Spleen (tissue), 11 donors: Measurements from ENCODE around the gene CARMIL3. TPM values are rescaled to one million over a fixed set of nuclear protein-coding genes. Genes with fewer than 3 reads are reported as not detected.

Source experiments
- DNase-seq: peaks from one replicate; pipeline ENCODE4 v3.0.0-alpha.2; 2020
- H3K27ac ChIP-seq, 8 donors: fragments of 200-600 bp; sonication (generic) in 7 of 8; 1 replicate in 4 of 8; 2 replicates in 4 of 8; pipeline versions ENCODE4 v1.5.0 to v1.8.0; 2016 to 2021; ENCODE audit warnings: inconsistent platforms in 4 of 8, mild to moderate bottlenecking in 4 of 8, moderate library complexity in 1 of 8
- H3K27me3 ChIP-seq, 7 donors: fragments of 200-600 bp; sonication (generic) in 6 of 7; replicated peaks in 1 of 7; 1 replicate in 4 of 7; 2 replicates in 3 of 7; pipeline versions ENCODE4 v1.5.0 to v1.8.0; 2016 to 2021; ENCODE audit warnings: inconsistent platforms in 3 of 7, mild to moderate bottlenecking in 1 of 7
- H3K36me3 ChIP-seq, 6 donors: fragments of 200-600 bp; sonication (generic) in 5 of 6; 1 replicate in 4 of 6; 2 replicates in 2 of 6; pipeline versions ENCODE4 v1.5.0 to v1.8.0; 2016 to 2021; ENCODE audit warnings: inconsistent platforms in 2 of 6
- H3K4me1 ChIP-seq, 6 donors: fragments of 200-600 bp; sonication (generic) in 5 of 6; 1 replicate in 3 of 6; 2 replicates in 3 of 6; pipeline versions ENCODE4 v1.5.0 to v1.8.0; 2016 to 2021; ENCODE audit warnings: inconsistent platforms in 3 of 6
- H3K4me3 ChIP-seq, 8 donors: fragments of 200-600 bp; sonication (generic) in 7 of 8; 1 replicate in 4 of 8; 2 replicates in 4 of 8; pipeline versions ENCODE4 v1.5.0 to v1.8.0; 2016 to 2021; ENCODE audit warnings: inconsistent platforms in 4 of 8, mild to moderate bottlenecking in 4 of 8, moderate library complexity in 2 of 8
- H3K9me3 ChIP-seq, 8 donors: fragments of 200-600 bp; sonication (generic) in 7 of 8; 1 replicate in 4 of 8; 2 replicates in 4 of 8; pipeline versions ENCODE4 v1.5.0 to v1.8.0; 2016 to 2021; ENCODE audit warnings: inconsistent platforms in 4 of 8
- POLR2A ChIP-seq, 3 donors: fragments of 450-650 bp; IDR thresholded peaks; one replicate each; pipeline ENCODE4 v1.5.1; 2017; ENCODE audit warnings: antibody characterized with exemption in 3 of 3, mild to moderate bottlenecking in 1 of 3
- POLR2AphosphoS5 ChIP-seq, 3 donors: sonication (generic); formaldehyde crosslinking; IDR thresholded peaks; one replicate each; pipeline ENCODE4 v1.5.1; 2017; ENCODE audit warnings: antibody characterized with exemption in 3 of 3
- WGBS, 5 donors: extraction: QIAGEN DNeasy Blood & Tissue Kit in 3 of 5; methylation state at CpG; one replicate each; pipeline versions ENCODE4 v1.1.5 to v1.1.7; 2013 to 2018; 5-methylcytosine and 5-hydroxymethylcytosine counted together
- intact Hi-C: fragments of 100-400 bp; cut with DNase I; formaldehyde crosslinking; loops from one replicate; pipeline ENCODE4 v1.15.0; 2023; ENCODE audit warnings: low total_unique reads
- polyA plus RNA-seq, 3 donors: library from polyadenylated mRNA; stranded (reverse); fragments of 200-250 nt; gene quantifications; one replicate each; pipeline ENCODE4 v1.2.1, GENCODE V29; 2013
- total RNA-seq, 7 donors: library from RNA; depleted of rRNA in 3 of 7; stranded (reverse); fragments of >200 nt in 3 of 7; fragmentation: NEBNext Ultra II Directional in 4 of 7; extraction: Animal tissue kit (Norgen Biotek cat#: 25700) in 4 of 7; gene quantifications; one replicate each; pipeline versions ENCODE4 v1.1.0 to v1.2.1, GENCODE V29; 2016 to 2021
- TF ChIP-seq, protein P1 (sequence below), 11 experiments: fragments of 200-600 bp in 7 of 11; fragments of 450-650 bp in 4 of 11; sonication (generic) in 4 of 11; IDR thresholded peaks in 8 of 11; conservative IDR thresholded peaks in 3 of 11; 1 replicate in 7 of 11; 2 replicates in 4 of 11; pipeline versions ENCODE4 v1.4.0 to v1.8.0; 2016 to 2021; ENCODE audit warnings: antibody characterized with exemption in 11 of 11, inconsistent platforms in 4 of 11, mild to moderate bottlenecking in 1 of 11
- donor health status: healthy with polysubstance abuse.
- donor health status: DM: no; HTN: no; CAD: no; lungs with moderate emphysema.
- donor health status: DM: no; HTN: no; CAD: no.
- donor health status: Bipolar disorder and iron deficiency.
- donor health status: healthy.
- donor health status: DM: no; HTN: no; CAD: no.
- donor health status: DM: yes; HTN: yes; CAD: no.

Gene CARMIL3
- total and polyA plus RNA-seq, 10 donors: 0.39 to 3.2 (median 1.4) TPM

DNA sequence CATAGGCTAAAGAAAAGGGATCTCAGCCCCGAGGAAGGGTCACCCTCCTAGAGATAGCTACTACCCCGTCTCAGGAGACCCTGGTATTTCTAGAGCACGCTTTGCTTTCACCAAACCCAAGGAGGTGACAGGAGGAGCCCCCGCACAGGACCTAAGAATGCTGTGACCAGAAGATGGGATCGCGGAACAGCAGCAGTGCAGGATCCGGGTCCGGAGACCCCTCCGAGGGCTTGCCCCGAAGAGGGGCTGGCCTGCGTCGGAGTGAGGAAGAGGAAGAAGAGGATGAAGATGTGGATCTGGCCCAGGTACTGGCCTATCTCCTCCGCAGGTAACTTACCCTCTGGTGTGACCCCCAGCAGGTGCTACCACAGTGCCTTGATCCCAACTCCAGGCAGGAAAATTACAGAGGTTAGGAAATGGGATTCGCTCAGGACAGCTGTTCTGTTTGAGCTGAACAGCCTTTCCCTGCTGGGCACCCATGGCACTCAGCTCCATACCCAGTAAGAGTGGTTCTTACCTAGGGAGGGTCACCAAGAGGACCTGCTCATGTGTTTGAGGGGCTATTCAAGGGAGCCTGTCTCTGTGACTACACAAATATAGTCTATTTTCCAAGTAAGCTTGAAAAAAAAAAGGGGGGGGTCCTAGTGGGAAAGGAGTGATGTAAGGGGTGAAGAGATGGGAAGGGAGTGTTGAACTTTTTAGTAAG is 63.8 kb downstream of the CARMIL3 start:
- Histone ChIP-seq H3K4me1 (peaks cover 23 to 56% (median 41%) of the 10 kb centered on the region in 6 donors), H3K27me3 (no peaks in the 10 kb centered on the region), H3K36me3 (peaks cover 3 to 41% (median 35%) of the 10 kb centered on the region in 6 donors), H3K27ac (peak overlapping the region; percentile 97 to 100 (median 98)), H3K9me3 (no peaks in the 10 kb centered on the region), H3K4me3 (peak overlapping the region; percentile 60 to 85 (median 76))
- TF ChIP-seq, protein P1, sequence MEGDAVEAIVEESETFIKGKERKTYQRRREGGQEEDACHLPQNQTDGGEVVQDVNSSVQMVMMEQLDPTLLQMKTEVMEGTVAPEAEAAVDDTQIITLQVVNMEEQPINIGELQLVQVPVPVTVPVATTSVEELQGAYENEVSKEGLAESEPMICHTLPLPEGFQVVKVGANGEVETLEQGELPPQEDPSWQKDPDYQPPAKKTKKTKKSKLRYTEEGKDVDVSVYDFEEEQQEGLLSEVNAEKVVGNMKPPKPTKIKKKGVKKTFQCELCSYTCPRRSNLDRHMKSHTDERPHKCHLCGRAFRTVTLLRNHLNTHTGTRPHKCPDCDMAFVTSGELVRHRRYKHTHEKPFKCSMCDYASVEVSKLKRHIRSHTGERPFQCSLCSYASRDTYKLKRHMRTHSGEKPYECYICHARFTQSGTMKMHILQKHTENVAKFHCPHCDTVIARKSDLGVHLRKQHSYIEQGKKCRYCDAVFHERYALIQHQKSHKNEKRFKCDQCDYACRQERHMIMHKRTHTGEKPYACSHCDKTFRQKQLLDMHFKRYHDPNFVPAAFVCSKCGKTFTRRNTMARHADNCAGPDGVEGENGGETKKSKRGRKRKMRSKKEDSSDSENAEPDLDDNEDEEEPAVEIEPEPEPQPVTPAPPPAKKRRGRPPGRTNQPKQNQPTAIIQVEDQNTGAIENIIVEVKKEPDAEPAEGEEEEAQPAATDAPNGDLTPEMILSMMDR (IDR thresholded peaks at IDR 0.05 in 8 of 11, conservative IDR thresholded peaks at IDR 0.05 in 3 of 11): no peak
- no peak for TF ChIP-seq POLR2AphosphoS5 (IDR thresholded peaks at IDR 0.05)
- no peak for TF ChIP-seq POLR2A (IDR thresholded peaks at IDR 0.05)
- intact Hi-C loops: no loop called here
- DNase-seq: peak; percentile 87
- 1 to 7% (median 3%) methylated on average over 14 of the region's 14 CpGs for WGBS, 5 donors

DNA sequence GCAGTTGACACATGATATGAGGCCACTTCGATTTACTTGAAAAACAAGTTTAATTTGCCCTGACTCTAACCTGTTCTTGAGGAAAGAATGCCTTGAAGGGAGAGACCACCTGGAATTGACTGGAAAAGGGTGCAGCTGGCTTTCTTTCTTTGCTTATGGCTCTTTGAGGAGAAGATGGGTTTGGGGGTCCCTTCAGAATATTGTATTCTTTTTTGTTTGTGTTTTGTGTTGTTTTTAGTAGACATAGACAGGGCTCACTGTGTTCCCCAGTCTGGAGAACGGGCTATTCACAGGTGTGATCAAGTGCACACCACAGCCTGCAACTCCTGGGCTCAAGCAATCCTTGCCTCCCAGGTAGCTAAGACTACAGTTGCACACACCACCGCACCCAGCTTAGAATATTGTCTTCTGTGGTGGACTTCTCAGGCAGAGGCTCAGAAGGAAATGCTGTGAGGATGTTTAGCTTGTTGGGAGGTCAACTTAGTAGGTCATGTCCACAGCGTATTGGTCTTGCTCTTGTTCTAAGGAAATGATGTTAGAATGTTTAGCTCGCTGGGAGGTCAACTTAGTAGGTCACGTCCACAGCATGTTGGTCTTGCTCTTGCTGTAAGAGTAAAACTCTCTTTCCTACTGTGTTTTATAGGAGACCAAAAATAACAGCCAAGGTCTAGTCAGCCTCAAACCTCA is 64.5 kb downstream of the CARMIL3 start:
- Histone ChIP-seq H3K27ac (peak overlapping the region in 4 of 8 donors; percentile 97 to 99 (median 98)), H3K4me3 (peak overlapping the region in 7 of 8 donors; percentile 60 to 85 (median 79))
- intact Hi-C loops: no loop called here

DNA sequence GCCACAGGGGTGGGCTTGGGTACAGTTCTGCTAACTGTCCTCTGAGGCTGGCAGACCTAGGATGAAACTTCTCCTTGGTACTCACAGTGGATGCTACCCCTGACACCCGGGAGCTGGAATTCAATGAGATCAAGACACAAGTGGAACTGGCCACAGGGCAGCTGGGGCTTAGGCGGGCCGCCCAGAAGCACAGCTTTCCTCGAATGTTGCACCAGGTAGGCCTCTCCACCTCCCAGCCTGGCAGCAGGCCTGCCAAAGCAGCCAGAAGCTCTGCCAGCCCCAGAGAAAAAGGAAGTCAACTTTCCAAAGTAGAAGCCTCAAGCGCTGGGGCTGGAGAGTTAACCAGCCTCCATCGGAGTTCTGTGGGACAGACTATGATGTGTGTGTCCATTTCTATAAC is 65.4 kb downstream of the CARMIL3 start:
- Histone ChIP-seq H3K36me3 (peaks cover 3 to 57% (median 51%) of the 10 kb centered on the region in 6 donors), H3K4me3 (peak overlapping the region in 1 of 8 donors; percentile 85), H3K4me1 (peaks cover 23 to 48% (median 37%) of the 10 kb centered on the region in 6 donors), H3K27me3 (no peaks in the 10 kb centered on the region), H3K27ac (peak overlapping the region in 2 of 8 donors; percentile 4 to 6), H3K9me3 (no peaks in the 10 kb centered on the region)
- intact Hi-C loops: no loop called here
- 92 to 98% (median 94%) methylated on average over 6 of the region's 6 CpGs for whole genome bisulfite sequencing, 5 donors
- TF ChIP-seq POLR2AphosphoS5 (IDR thresholded peaks at IDR 0.05): no peak
- no peak for TF ChIP-seq POLR2A (IDR thresholded peaks at IDR 0.05)
- TF ChIP-seq, protein P1 (IDR thresholded peaks at IDR 0.05 in 8 of 11, conservative IDR thresholded peaks at IDR 0.05 in 3 of 11): no peak
- DNase-seq: peak; percentile 69

More for the DNA sequence above, 64.5 kb downstream of the CARMIL3 start:
- WGBS, 5 donors: 72 to 85% (median 82%) methylated on average over 6 of the region's 6 CpGs
- no peaks in the 10 kb centered on the region for H3K9me3 ChIP-seq
- H3K4me1 ChIP-seq: peaks cover 23 to 49% (median 38%) of the 10 kb centered on the region in 6 donors
- H3K36me3 ChIP-seq: peaks cover 3 to 48% (median 42%) of the 10 kb centered on the region in 6 donors
- TF ChIP-seq, protein P1 (IDR thresholded peaks at IDR 0.05 in 8 of 11, conservative IDR thresholded peaks at IDR 0.05 in 3 of 11): no peak
- no peak for TF ChIP-seq POLR2AphosphoS5 (IDR thresholded peaks at IDR 0.05)
- TF ChIP-seq POLR2A (IDR thresholded peaks at IDR 0.05): no peak
- H3K27me3 ChIP-seq: no peaks in the 10 kb centered on the region
- DNase-seq: peak; percentile 67

Other genes starting within 250 kb of the CARMIL3 start
- gene DHRS4, start 98.2 kb upstream of the CARMIL3 start, total RNA-seq: 10 to 100 TPM; 15.5 to 31.8 (median 23.2) TPM
- gene DHRS4, start 98.2 kb upstream of the CARMIL3 start, polyA plus RNA-seq: 10 to 100 TPM; 31.6 to 59.9 (median 38.5) TPM
- 10 to 100 TPM in 6 of 7 donors, 1 to 10 TPM in 1; 9.2 to 32.5 (median 19.9) TPM for gene DHRS4L2, start 63.1 kb upstream of the CARMIL3 start, total RNA-seq
- gene DHRS4L2, start 63.1 kb upstream of the CARMIL3 start, polyA plus RNA-seq: 10 to 100 TPM; 31.3 to 54.4 (median 42.7) TPM
- gene CPNE6, start 19.6 kb downstream of the CARMIL3 start, total RNA-seq: under 1 TPM in 1 of 7 donors, not detected in 6; 0.13 TPM
- gene CPNE6, start 19.6 kb downstream of the CARMIL3 start, polyA plus RNA-seq: under 1 TPM in 1 of 3 donors, not detected in 2; 0.03 TPM
- gene PCK2, start 42.3 kb downstream of the CARMIL3 start, total RNA-seq: 10 to 100 TPM; 31.4 to 52.3 (median 34.9) TPM
- gene PCK2, start 42.3 kb downstream of the CARMIL3 start, polyA plus RNA-seq: 10 to 100 TPM; 25.3 to 35.7 (median 27.9) TPM
- gene DCAF11, start 62.8 kb downstream of the CARMIL3 start, total RNA-seq: 100 to 1,000 TPM in 2 of 7 donors, 10 to 100 TPM in 5; 73.8 to 110 (median 80.9) TPM
- gene DCAF11, start 62.8 kb downstream of the CARMIL3 start, polyA plus RNA-seq: 10 to 100 TPM; 28.7 to 42.5 (median 32.4) TPM
- 1 to 10 TPM; 2.0 to 7.8 (median 4.2) TPM for gene NRL, start 62.9 kb downstream of the CARMIL3 start, total RNA-seq
- gene NRL, start 62.9 kb downstream of the CARMIL3 start, polyA plus RNA-seq: 1 to 10 TPM; 2.7 to 4.7 (median 3.7) TPM
- 10 to 100 TPM in 2 of 7 donors, 1 to 10 TPM in 5; 3.7 to 12.9 (median 9.0) TPM for gene FITM1, start 78.7 kb downstream of the CARMIL3 start, total RNA-seq
- 1 to 10 TPM; 4.6 to 9.6 (median 8.3) TPM for gene FITM1, start 78.7 kb downstream of the CARMIL3 start, polyA plus RNA-seq
- 100 to 1,000 TPM; 157 to 303 (median 247) TPM for gene PSME1, start 84.2 kb downstream of the CARMIL3 start, total RNA-seq
- 100 to 1,000 TPM; 349 to 441 (median 364) TPM for gene PSME1, start 84.2 kb downstream of the CARMIL3 start, polyA plus RNA-seq
- 10 to 100 TPM; 17.7 to 27.3 (median 19.9) TPM for gene EMC9, start 89.6 kb downstream of the CARMIL3 start, total RNA-seq
- gene EMC9, start 89.6 kb downstream of the CARMIL3 start, polyA plus RNA-seq: 10 to 100 TPM; 25.4 to 50.6 (median 48.5) TPM
- gene PSME2, start 94.6 kb downstream of the CARMIL3 start, total RNA-seq: 100 to 1,000 TPM in 5 of 7 donors, 10 to 100 TPM in 2; 80.0 to 295 (median 189) TPM
- gene PSME2, start 94.6 kb downstream of the CARMIL3 start, polyA plus RNA-seq: 100 to 1,000 TPM; 337 to 509 (median 433) TPM
- 100 to 1,000 TPM in 3 of 7 donors, 10 to 100 TPM in 4; 61.9 to 113 (median 96.9) TPM for gene RNF31, start 95.5 kb downstream of the CARMIL3 start, total RNA-seq
- 100 to 1,000 TPM in 2 of 3 donors, 10 to 100 TPM in 1; 56.5 to 148 (median 122) TPM for gene RNF31, start 95.5 kb downstream of the CARMIL3 start, polyA plus RNA-seq
- gene IRF9, start 109.3 kb downstream of the CARMIL3 start, total RNA-seq: 100 to 1,000 TPM; 122 to 265 (median 218) TPM
- 100 to 1,000 TPM in 2 of 3 donors, 10 to 100 TPM in 1; 85.8 to 166 (median 118) TPM for gene IRF9, start 109.3 kb downstream of the CARMIL3 start, polyA plus RNA-seq
- gene REC8, start 120.1 kb downstream of the CARMIL3 start, total RNA-seq: 10 to 100 TPM; 23.5 to 51.6 (median 38.0) TPM
- gene REC8, start 120.1 kb downstream of the CARMIL3 start, polyA plus RNA-seq: 10 to 100 TPM; 23.6 to 48.0 (median 43.1) TPM
- gene IPO4, start 136.8 kb downstream of the CARMIL3 start, total RNA-seq: 10 to 100 TPM; 20.0 to 49.7 (median 29.9) TPM
- 10 to 100 TPM; 10.0 to 14.7 (median 10.4) TPM for gene IPO4, start 136.8 kb downstream of the CARMIL3 start, polyA plus RNA-seq
- 10 to 100 TPM; 30.4 to 53.6 (median 37.3) TPM for gene TM9SF1, start 143.4 kb downstream of the CARMIL3 start, total RNA-seq
- 10 to 100 TPM in 1 of 3 donors, 1 to 10 TPM in 2; 4.7 to 12.7 (median 7.9) TPM for gene TM9SF1, start 143.4 kb downstream of the CARMIL3 start, polyA plus RNA-seq
- 1 to 10 TPM in 1 of 7 donors, under 1 TPM in 4, not detected in 2; 0.44 to 1.4 (median 0.61) TPM for gene TSSK4, start 153.7 kb downstream of the CARMIL3 start, total RNA-seq
- gene TSSK4, start 153.7 kb downstream of the CARMIL3 start, polyA plus RNA-seq: not detected
- gene CHMP4A, start 161.5 kb downstream of the CARMIL3 start, total RNA-seq: 10 to 100 TPM; 53.3 to 71.7 (median 61.9) TPM
- gene CHMP4A, start 161.5 kb downstream of the CARMIL3 start, polyA plus RNA-seq: 100 to 1,000 TPM; 106 to 149 (median 132) TPM
- gene MDP1, start 164.1 kb downstream of the CARMIL3 start, total RNA-seq: 10 to 100 TPM; 11.0 to 25.5 (median 17.6) TPM
- 10 to 100 TPM; 30.2 to 39.6 (median 33.6) TPM for gene MDP1, start 164.1 kb downstream of the CARMIL3 start, polyA plus RNA-seq
- 100 to 1,000 TPM in 6 of 7 donors, 10 to 100 TPM in 1; 98.6 to 137 (median 122) TPM for gene NEDD8, start 180.4 kb downstream of the CARMIL3 start, total RNA-seq
- 100 to 1,000 TPM; 164 to 237 (median 228) TPM for gene NEDD8, start 180.4 kb downstream of the CARMIL3 start, polyA plus RNA-seq
- 10 to 100 TPM; 57.0 to 85.6 (median 82.6) TPM for gene GMPR2, start 180.9 kb downstream of the CARMIL3 start, total RNA-seq
- gene GMPR2, start 180.9 kb downstream of the CARMIL3 start, polyA plus RNA-seq: 10 to 100 TPM; 42.2 to 57.9 (median 50.3) TPM
- 100 to 1,000 TPM in 3 of 7 donors, 10 to 100 TPM in 4; 61.8 to 121 (median 99.5) TPM for gene TINF2, start 190.6 kb downstream of the CARMIL3 start, total RNA-seq
- gene TINF2, start 190.6 kb downstream of the CARMIL3 start, polyA plus RNA-seq: 10 to 100 TPM; 55.7 to 60.8 (median 57.4) TPM
- gene TGM1, start 211.2 kb downstream of the CARMIL3 start, total RNA-seq: 1 to 10 TPM; 1.4 to 4.8 (median 2.8) TPM
- 1 to 10 TPM; 1.7 to 3.5 (median 2.3) TPM for gene TGM1, start 211.2 kb downstream of the CARMIL3 start, polyA plus RNA-seq
- gene RABGGTA, start 219.6 kb downstream of the CARMIL3 start, total RNA-seq: 10 to 100 TPM; 41.7 to 63.0 (median 48.6) TPM
- gene RABGGTA, start 219.6 kb downstream of the CARMIL3 start, polyA plus RNA-seq: 10 to 100 TPM; 22.5 to 46.7 (median 41.4) TPM
- gene DHRS1, start 247.8 kb downstream of the CARMIL3 start, total RNA-seq: 10 to 100 TPM; 29.9 to 56.1 (median 34.0) TPM
- 10 to 100 TPM; 22.0 to 38.2 (median 30.3) TPM for gene DHRS1, start 247.8 kb downstream of the CARMIL3 start, polyA plus RNA-seq
- gene NOP9, start 247.8 kb downstream of the CARMIL3 start, total RNA-seq: 10 to 100 TPM; 16.8 to 26.9 (median 22.9) TPM
- gene NOP9, start 247.8 kb downstream of the CARMIL3 start, polyA plus RNA-seq: 10 to 100 TPM in 1 of 3 donors, 1 to 10 TPM in 2; 4.5 to 12.1 (median 5.2) TPM